Right atrium auricular region (tissue), 2 donors: ENCODE data around the gene MAPK10. TPM values are rescaled to one million over a fixed set of nuclear protein-coding genes. Genes with fewer than 3 reads are reported as not detected.

ENCODE experiments used
- DNase-seq: peaks from one replicate; pipeline ENCODE4 v3.0.0-alpha.2; 2019; ENCODE audit warnings: low spot score
- H3K27ac ChIP-seq, 2 donors: fragments of 200-600 bp; sonication (generic); 1 replicate in 1 of 2; 2 replicates in 1 of 2; pipeline ENCODE4 v1.5.1; 2016 to 2019
- H3K27me3 ChIP-seq, 2 donors: fragments of 200-600 bp; sonication (generic); one replicate each; pipeline versions ENCODE4 v1.5.1 to v1.6.0; 2017 to 2019
- H3K36me3 ChIP-seq: fragments of 200-600 bp; sonication (generic); one replicate; pipeline ENCODE4 v1.5.1; 2016
- H3K4me1 ChIP-seq, 2 donors: fragments of 200-600 bp; sonication (generic); one replicate each; pipeline versions ENCODE4 v1.5.1 to v1.6.0; 2017 to 2019
- H3K4me3 ChIP-seq, 2 donors: fragments of 200-600 bp; sonication (generic); 1 replicate in 1 of 2; 2 replicates in 1 of 2; pipeline ENCODE4 v1.5.1; 2017 to 2019; ENCODE audit warnings: mild to moderate bottlenecking in 1 of 2, moderate library complexity in 1 of 2
- H3K9me3 ChIP-seq, 2 donors: fragments of 200-600 bp; sonication (generic); one replicate each; pipeline ENCODE4 v1.5.1; 2019
- total RNA-seq, 2 donors: library from RNA; depleted of rRNA; stranded (reverse); fragments of >200 nt; gene quantifications; one replicate each; pipeline ENCODE4 v1.1.0, GENCODE V29; 2016
- TF ChIP-seq, protein P1 (sequence below), 2 donors: fragments of 200-600 bp; sonication (generic); IDR thresholded peaks; one replicate each; pipeline ENCODE4 v1.5.1; 2019; ENCODE audit warnings: antibody characterized with exemption in 2 of 2

Gene MAPK10
- total RNA-seq, 2 donors from 2014 or later = 2.6 to 3.1 TPM

- Histone ChIP-seq H3K27ac (no peak overlapping the region), H3K4me3 (no peak overlapping the region), H3K9me3 (no peaks in the 10 kb centered on the region), H3K27me3 (no peaks in the 10 kb centered on the region), H3K36me3 (no peaks in the 10 kb centered on the region), H3K4me1 (peaks cover 0 to 9% of the 10 kb centered on the region in 2 donors)
- no peak for DNase-seq
- TF ChIP-seq, protein P1, sequence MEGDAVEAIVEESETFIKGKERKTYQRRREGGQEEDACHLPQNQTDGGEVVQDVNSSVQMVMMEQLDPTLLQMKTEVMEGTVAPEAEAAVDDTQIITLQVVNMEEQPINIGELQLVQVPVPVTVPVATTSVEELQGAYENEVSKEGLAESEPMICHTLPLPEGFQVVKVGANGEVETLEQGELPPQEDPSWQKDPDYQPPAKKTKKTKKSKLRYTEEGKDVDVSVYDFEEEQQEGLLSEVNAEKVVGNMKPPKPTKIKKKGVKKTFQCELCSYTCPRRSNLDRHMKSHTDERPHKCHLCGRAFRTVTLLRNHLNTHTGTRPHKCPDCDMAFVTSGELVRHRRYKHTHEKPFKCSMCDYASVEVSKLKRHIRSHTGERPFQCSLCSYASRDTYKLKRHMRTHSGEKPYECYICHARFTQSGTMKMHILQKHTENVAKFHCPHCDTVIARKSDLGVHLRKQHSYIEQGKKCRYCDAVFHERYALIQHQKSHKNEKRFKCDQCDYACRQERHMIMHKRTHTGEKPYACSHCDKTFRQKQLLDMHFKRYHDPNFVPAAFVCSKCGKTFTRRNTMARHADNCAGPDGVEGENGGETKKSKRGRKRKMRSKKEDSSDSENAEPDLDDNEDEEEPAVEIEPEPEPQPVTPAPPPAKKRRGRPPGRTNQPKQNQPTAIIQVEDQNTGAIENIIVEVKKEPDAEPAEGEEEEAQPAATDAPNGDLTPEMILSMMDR (IDR thresholded peaks at IDR 0.05) = no peak
Measured at GRCh38 chr4:86019362-86019761, 340.5 kb downstream of the MAPK10 start.

- H3K27me3 ChIP-seq = no peaks in the 10 kb centered on the region
- TF ChIP-seq, protein P1 (IDR thresholded peaks at IDR 0.05) = no peak
- no peak for DNase-seq
- H3K4me1 ChIP-seq = peaks cover 0 to 27% of the 10 kb centered on the region in 2 donors
- H3K27ac ChIP-seq = no peak overlapping the region
- no peak overlapping the region for H3K4me3 ChIP-seq
- no peaks in the 10 kb centered on the region for H3K9me3 ChIP-seq
- H3K36me3 ChIP-seq = no peaks in the 10 kb centered on the region
Measured at GRCh38 chr4:86015412-86016350, 344.2 kb downstream of the MAPK10 start.

GRCh38 chr4:86014599-86014998 is 345.3 kb downstream of the MAPK10 start:
- Histone ChIP-seq H3K9me3 (no peaks in the 10 kb centered on the region), H3K4me3 (no peak overlapping the region), H3K36me3 (no peaks in the 10 kb centered on the region), H3K27me3 (no peaks in the 10 kb centered on the region), H3K4me1 (peaks cover 0 to 27% of the 10 kb centered on the region in 2 donors), H3K27ac (no peak overlapping the region)
- DNase-seq = no peak
- TF ChIP-seq, protein P1 (IDR thresholded peaks at IDR 0.05) = no peak

- DNase-seq = no peak
- TF ChIP-seq, protein P1 (IDR thresholded peaks at IDR 0.05) = no peak
- Histone ChIP-seq H3K4me1 (peaks cover 0 to 27% of the 10 kb centered on the region in 2 donors), H3K36me3 (no peaks in the 10 kb centered on the region), H3K27ac (no peak overlapping the region), H3K27me3 (no peaks in the 10 kb centered on the region), H3K9me3 (no peaks in the 10 kb centered on the region), H3K4me3 (no peak overlapping the region)
Measured at GRCh38 chr4:86013621-86014020, 346.2 kb downstream of the MAPK10 start.

GRCh38 chr4:86011117-86011516 is 348.7 kb downstream of the MAPK10 start:
- TF ChIP-seq, protein P1 (IDR thresholded peaks at IDR 0.05) = no peak
- peak; percentile 73 for DNase-seq
- Histone ChIP-seq H3K27ac (no peak overlapping the region), H3K9me3 (no peaks in the 10 kb centered on the region), H3K4me3 (no peak overlapping the region), H3K36me3 (no peaks in the 10 kb centered on the region), H3K4me1 (peaks cover 0 to 27% of the 10 kb centered on the region in 2 donors), H3K27me3 (no peaks in the 10 kb centered on the region)
